Measurements from ENCODE around the gene ARHGEF28.

GRCh38 chr5:73808911-73809310 is 182.9 kb downstream of the ARHGEF28 start:
- TF ChIP-seq CTCF (IDR thresholded peaks at IDR 0.05; ENCODE audit: poor library complexity) (no peak), EZH2 (IDR thresholded peaks at IDR 0.05; ENCODE audit: borderline replicate concordance) (no peak), EZH2phosphoT487 (IDR thresholded peaks at IDR 0.05; ENCODE audit: low read depth, severe bottlenecking, unreplicated experiment) (no peak)
